HL-60 (cell line): ENCODE results near the gene ANK3.

Experiments used
- DNase-seq, 2 experiments: peaks; one replicate each; pipeline ENCODE4 v3.0.0-alpha.2; 2010 to 2020; ENCODE audit warnings: low read depth in 1 of 2, low spot score in 1 of 2
- H3K27ac ChIP-seq: fragments of 250-450 bp; sonication (Bioruptor Pico); replicated peaks from 2 replicates; pipeline ENCODE4 v1.5.1; 2020; ENCODE audit warnings: mild to moderate bottlenecking, moderate library complexity
- H3K27me3 ChIP-seq: fragments of 250-450 bp; sonication (Bioruptor Pico); 2 replicates; pipeline ENCODE4 v1.5.1; 2021; ENCODE audit warnings: mild to moderate bottlenecking, moderate library complexity; ENCODE audit not compliant: insufficient read depth, poor library complexity, severe bottlenecking
- H3K4me3 ChIP-seq: replicated peaks from 2 replicates; pipeline ENCODE4 v1.5.1; 2011; ENCODE audit warnings: mild to moderate bottlenecking, control low read depth, low read length; ENCODE audit not compliant: insufficient read depth
- CTCF ChIP-seq: IDR thresholded peaks from one replicate; pipeline ENCODE4 v1.5.1; 2011; ENCODE audit warnings: low read length, control low read depth, inconsistent platforms; ENCODE audit not compliant: insufficient read depth
- GABPA ChIP-seq: IDR thresholded peaks from 2 replicates; pipeline ENCODE4 v1.6.1; 2012; ENCODE audit warnings: low read depth
- POLR2AphosphoS5 ChIP-seq: IDR thresholded peaks from 2 replicates; pipeline ENCODE4 v1.6.1; 2012; ENCODE audit warnings: low read depth
- REST ChIP-seq: IDR thresholded peaks from 2 replicates; pipeline ENCODE4 v1.6.1; 2012; ENCODE audit warnings: low read depth; ENCODE audit not compliant: insufficient replicate concordance
- SPI1 ChIP-seq: IDR thresholded peaks from 2 replicates; pipeline ENCODE4 v1.6.1; 2012; ENCODE audit warnings: low read depth, mild to moderate bottlenecking, borderline replicate concordance

The ANK3 gene

GRCh38 chr10:60313589-60313952, 76.1 kb downstream of the ANK3 start:
- TF ChIP-seq CTCF = no peak
- no peak for TF ChIP-seq GABPA
- TF ChIP-seq REST = no peak
- TF ChIP-seq POLR2AphosphoS5 = no peak
- TF ChIP-seq SPI1 = no peak
- Histone ChIP-seq H3K4me3 (no peak overlapping the region), H3K27ac (no peak overlapping the region), H3K27me3 (no peaks in the 10 kb centered on the region)
- no peak for DNase-seq

GRCh38 chr10:60312818-60313588, 76.7 kb downstream of the ANK3 start:
- no peak overlapping the region for H3K27ac ChIP-seq
- no peaks in the 10 kb centered on the region for H3K27me3 ChIP-seq
- H3K4me3 ChIP-seq = no peak overlapping the region
- no peak for DNase-seq
- no peak for TF ChIP-seq REST
- TF ChIP-seq GABPA = no peak
- no peak for TF ChIP-seq SPI1
- TF ChIP-seq POLR2AphosphoS5 = no peak
- TF ChIP-seq CTCF = no peak

GRCh38 chr10:60311821-60312220, 77.9 kb downstream of the ANK3 start:
- Histone ChIP-seq H3K27me3 (no peaks in the 10 kb centered on the region), H3K27ac (no peak overlapping the region)
- TF ChIP-seq POLR2AphosphoS5 (no peak), SPI1 (no peak), GABPA (no peak), REST (no peak), CTCF (no peak)

More at GRCh38 chr10:60311821-60312220, 77.9 kb downstream of the ANK3 start:
- no peak for DNase-seq
- no peak overlapping the region for H3K4me3 ChIP-seq
